GM21619 (cell line): ENCODE results near the gene TP53AIP1.

ENCODE experiments used
- ATAC-seq: cut with Tn5 transposase; IDR thresholded peaks from one replicate; pipeline ENCODE4 v1.9.1; 2021; ENCODE audit not compliant: unreplicated experiment

TP53AIP1 gene

GRCh38 chr11:128907585-128907984 lies 35.1 kb downstream of the TP53AIP1 start:
- no peak for ATAC-seq

- ATAC-seq = no peak
Measured at GRCh38 chr11:128906185-128907050, 36.3 kb downstream of the TP53AIP1 start.

- ATAC-seq = peak; percentile 33
Measured at GRCh38 chr11:128905345-128906184, 37.1 kb downstream of the TP53AIP1 start.

DNA sequence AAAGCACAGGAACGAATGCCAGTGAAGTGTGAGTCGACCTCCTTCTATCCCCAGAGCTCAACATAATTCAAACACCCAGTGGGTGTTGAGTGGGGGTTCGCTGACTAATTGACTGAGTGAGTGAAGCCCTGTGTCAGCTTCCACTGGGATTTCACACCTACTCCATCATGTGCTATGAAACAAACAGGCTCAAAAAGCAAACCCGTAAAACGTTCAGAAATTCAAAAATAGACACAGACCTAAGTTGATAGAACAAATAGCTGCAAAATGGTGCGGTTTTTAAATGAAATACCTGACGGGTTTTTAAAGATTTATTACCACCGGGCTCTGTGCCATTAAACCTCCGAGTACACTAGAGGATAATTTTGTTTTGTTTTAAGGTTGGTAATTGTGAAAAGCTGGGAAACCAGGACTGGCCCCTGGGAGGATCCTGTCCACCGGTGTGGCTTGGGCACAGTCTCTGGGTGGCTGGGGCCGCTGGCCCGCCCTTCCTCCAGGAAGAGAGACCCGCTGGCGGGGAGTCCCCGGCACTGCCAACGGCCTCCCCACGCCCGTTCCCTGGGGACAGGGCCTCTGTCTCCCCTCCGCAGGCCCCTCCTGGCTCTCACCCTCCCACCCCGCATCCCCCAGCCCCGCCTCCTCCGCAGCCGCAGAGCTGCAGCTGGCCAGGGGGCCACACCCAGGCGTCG lies 37.9 kb downstream of the TP53AIP1 start:
- peak; percentile 63 for ATAC-seq

GRCh38 chr11:128904303-128904655 lies 38.4 kb downstream of the TP53AIP1 start:
- no peak for ATAC-seq

- ATAC-seq = no peak
Measured at GRCh38 chr11:128903248-128904061, 39.2 kb downstream of the TP53AIP1 start.

DNA sequence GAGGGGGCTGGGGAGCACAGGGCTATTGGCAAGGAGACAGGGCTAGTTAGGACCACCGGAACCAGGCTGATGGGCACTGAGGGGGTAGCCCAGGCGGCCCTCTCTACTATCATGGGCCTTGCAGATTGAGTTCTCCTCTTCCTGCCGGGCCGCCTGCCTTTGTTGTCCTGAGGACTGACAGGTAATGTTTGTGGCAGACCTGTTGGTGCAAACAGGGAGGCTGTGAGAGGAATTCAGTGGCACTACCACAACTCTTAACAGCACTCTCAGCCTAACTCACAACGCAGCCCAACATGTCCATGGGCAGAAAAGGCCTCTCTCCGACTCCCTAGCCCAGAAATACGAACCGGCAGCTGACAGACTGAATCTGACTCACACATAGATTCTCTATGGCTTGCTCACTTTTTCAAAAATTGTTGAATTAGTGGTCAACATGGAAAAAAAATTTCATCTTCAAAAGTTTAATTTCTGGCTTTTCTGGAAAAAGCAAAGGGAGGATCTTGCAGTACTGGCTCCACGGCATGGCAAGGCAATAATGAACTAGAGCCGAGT lies 40.1 kb downstream of the TP53AIP1 start:
- no peak for ATAC-seq

- ATAC-seq = no peak
Measured at GRCh38 chr11:128901653-128902514, 40.8 kb downstream of the TP53AIP1 start.

- no peak for ATAC-seq
Measured at GRCh38 chr11:128900468-128900867, 42.2 kb downstream of the TP53AIP1 start.

DNA sequence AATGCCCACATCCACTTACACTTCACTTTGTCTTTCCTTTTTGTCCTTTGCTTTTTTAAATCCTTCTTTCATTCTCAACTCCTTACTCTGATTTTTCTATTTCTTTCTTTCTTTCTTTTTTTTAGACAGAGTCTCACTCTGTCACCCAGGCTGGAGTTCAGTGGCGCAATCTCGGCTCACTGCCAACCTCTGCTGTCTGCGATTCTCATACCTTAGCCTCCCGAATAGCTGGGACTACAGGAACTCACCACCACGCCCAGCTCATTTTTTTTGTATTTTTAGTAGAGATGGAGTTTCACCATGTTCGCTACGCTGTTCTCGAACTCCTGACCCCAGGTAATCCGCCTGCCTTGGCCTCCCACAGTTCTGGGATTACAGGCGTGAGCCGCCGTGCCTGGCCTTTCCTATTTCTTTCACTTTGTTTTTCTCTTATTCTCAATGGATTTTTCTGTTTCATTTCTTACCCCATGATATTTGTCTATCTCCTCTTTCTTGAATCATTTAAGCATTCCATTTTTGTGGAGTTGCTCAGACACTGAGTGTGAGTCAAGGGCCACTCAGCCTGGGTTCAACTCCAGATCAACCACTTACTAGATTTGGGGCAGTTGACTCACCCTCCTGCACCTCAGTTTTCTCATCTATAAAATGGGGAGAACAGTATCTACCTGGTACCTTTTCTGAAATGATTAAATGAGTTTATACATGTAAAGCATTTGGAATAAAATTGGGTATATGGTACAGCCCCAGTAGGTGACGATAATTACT lies 43.9 kb downstream of the TP53AIP1 start:
- ATAC-seq = no peak

- no peak for ATAC-seq
Measured at GRCh38 chr11:128897826-128898225, 44.8 kb downstream of the TP53AIP1 start.

GRCh38 chr11:128896356-128896755 lies 46.3 kb downstream of the TP53AIP1 start:
- no peak for ATAC-seq

DNA sequence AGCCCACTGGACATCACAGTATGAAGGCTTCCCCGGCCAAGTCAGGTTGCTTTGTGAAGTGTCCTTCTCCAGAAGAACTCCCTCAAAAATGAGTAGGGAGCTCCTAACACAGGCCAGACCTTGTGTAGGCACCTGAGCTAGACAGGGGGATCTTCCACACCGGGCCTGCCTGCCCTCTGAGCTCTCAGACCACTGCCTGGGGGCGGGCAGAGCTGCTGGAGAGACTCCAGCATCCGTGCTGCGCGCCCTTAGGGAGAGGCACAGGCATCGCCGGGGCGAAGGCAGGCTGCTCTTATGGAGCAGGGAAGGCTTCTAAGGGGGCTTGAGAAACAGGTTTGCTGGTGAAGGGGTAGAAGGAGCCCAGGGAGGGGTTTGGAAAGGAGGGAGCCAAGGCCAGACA lies 47.1 kb downstream of the TP53AIP1 start:
- no peak for ATAC-seq

DNA sequence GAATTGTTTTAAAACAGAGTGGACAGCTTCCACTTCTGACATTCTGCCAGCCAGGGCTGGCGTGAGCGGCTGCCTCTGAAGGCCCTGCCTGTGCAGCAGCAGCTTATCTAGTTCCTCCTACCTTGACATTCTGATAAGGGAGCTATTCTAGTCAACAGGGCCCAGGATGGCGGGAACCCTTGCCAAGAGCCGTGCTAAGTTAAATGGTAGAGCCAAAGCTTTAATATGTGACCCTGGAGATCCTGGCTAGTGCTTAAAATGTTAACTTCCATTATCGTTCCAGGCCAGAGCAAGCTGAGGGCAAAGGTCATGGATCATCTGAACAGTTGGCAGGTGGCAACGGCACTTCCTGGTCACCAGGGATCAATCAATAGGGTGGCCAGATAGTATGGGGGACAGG lies 48.0 kb downstream of the TP53AIP1 start:
- no peak for ATAC-seq

DNA sequence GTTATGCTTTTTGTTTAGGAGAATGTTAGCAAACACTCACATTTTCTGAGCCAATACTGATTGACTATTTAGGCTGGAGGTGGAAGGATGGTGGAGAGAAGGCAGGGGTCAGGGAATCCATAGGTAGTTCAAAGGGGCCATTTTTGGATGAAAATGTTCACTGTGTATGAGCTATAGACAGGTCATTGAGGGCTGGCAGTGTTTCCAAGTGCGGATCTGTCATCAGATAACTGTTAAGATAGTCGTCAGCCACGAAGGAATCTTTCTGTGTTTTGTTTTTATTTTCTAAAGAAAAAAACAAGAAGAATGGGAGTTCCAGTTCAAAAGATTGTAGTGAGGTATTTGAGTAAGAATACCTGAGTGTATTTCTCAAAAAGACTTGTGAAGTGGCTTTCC lies 48.4 kb downstream of the TP53AIP1 start:
- no peak for ATAC-seq

- ATAC-seq = peak; percentile 74
Measured at GRCh38 chr11:128893578-128894285, 48.9 kb downstream of the TP53AIP1 start.

DNA sequence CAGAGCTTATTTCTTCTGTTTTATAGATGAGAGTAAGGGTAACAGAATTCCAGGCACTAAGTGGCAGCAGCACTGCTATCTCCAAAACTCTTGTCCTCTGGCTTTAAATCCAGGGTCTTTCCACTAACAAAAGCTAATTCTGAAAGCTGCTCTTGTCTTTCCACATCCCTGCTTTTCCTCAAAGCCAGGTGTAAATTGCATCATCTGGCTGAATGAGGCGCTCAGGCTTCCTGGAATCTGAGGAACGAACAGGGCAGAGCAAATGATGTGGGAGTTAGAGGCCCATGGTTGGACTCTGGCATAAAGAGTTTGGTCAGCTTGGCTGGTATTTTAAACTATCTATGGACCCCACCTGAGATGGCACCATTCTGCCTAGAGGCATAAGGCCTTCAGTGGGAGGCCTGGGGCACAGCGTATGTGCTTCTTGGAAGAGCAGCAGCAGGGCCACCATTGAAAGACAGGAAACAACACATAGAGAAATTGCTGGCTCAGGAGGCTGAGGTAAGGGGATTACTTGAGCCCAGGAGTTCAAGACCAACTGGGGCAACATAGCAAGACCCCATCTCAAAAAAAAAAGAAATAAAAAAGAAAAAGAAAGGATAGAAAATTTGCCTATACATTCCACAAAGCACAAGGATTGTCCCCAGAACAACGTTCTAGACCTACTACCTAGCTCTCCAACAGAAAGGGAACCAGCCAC lies 49.7 kb downstream of the TP53AIP1 start:
- no peak for ATAC-seq
